K562 (cell line): ENCODE results near the gene APOLD1. TPM values are rescaled to one million over a fixed set of nuclear protein-coding genes. Genes with fewer than 3 reads are reported as not detected.

Experiments
- CREB1 ChIP-seq, 2 experiments: sonication (generic) in 1 of 2; formaldehyde crosslinking in 1 of 2; IDR thresholded peaks; 2 replicates each; pipeline versions ENCODE4 v1.6.1 to v1.8.0; 2012 to 2022; ENCODE audit warnings: inconsistent platforms in 1 of 2, mild to moderate bottlenecking in 1 of 2, missing genetic modification reagents in 1 of 2, moderate library complexity in 1 of 2
- HES1 ChIP-seq: fragments of 450-650 bp; IDR thresholded peaks from 2 replicates; pipeline ENCODE4 v1.6.1; 2016; ENCODE audit warnings: low read depth, mild to moderate bottlenecking, moderate library complexity
- NRF1 ChIP-seq, 2 experiments: fragments of 450-650 bp; IDR thresholded peaks in 1 of 2; conservative IDR thresholded peaks in 1 of 2; 2 replicates each; pipeline ENCODE4 v1.6.1; 2014; ENCODE audit warnings: mild to moderate bottlenecking in 2 of 2
- RAD51 ChIP-seq: fragments of 450-650 bp; IDR thresholded peaks from 2 replicates; pipeline ENCODE4 v1.7.1; 2016; ENCODE audit warnings: low read depth, mild to moderate bottlenecking, borderline replicate concordance
- SP2 ChIP-seq: IDR thresholded peaks from 2 replicates; pipeline ENCODE4 v1.6.1; 2011; ENCODE audit warnings: mild to moderate bottlenecking, low read depth, low read length, moderate library complexity; ENCODE audit not compliant: poor library complexity, severe bottlenecking; ENCODE audit errors: extremely low read depth
- SPI1 ChIP-seq: IDR thresholded peaks from 2 replicates; pipeline ENCODE4 v1.6.1; 2011; ENCODE audit warnings: low read depth, low read length, control low read depth, borderline replicate concordance
- WHSC1 ChIP-seq: IDR thresholded peaks from one replicate; pipeline ENCODE4 v1.6.1; 2012; ENCODE audit warnings: low read length, control low read depth, inconsistent platforms
- ZBTB40 ChIP-seq, 2 experiments: fragments of 450-650 bp in 1 of 2; sonication (generic) in 1 of 2; formaldehyde crosslinking in 1 of 2; IDR thresholded peaks; 2 replicates each; pipeline versions ENCODE4 v1.7.1 to v1.9.0; 2016 to 2022; ENCODE audit warnings: inconsistent platforms in 1 of 2, mild to moderate bottlenecking in 1 of 2, missing genetic modification reagents in 1 of 2
- ZKSCAN1 ChIP-seq: fragments of 150-350 bp; IDR thresholded peaks from 2 replicates; pipeline ENCODE4 v1.6.1; 2016; ENCODE audit warnings: low read depth, low read length
- ZNF695 ChIP-seq: fragments of 450-650 bp; formaldehyde crosslinking; IDR thresholded peaks from 2 replicates; pipeline ENCODE4 v1.4.0; 2020; ENCODE audit warnings: mild to moderate bottlenecking, moderate library complexity
- polyA plus RNA-seq, 8 experiments: library from polyadenylated mRNA; depleted of rRNA in 4 of 8; stranded (reverse) in 5 of 8; unstranded in 3 of 8; fragments of >200 nt; fragmentation: Nextera tagmentation in 2 of 8; fragmentation: Illumina TruSeq in 1 of 8; extraction: Ambion mirVana in 2 of 8; extraction: Trizol in 1 of 8; gene quantifications; 2 replicates each; pipeline versions ENCODE4 v1.2.1 to v1.2.3, GENCODE V29; 2011 to 2014; ENCODE audit warnings: inconsistent platforms in 1 of 8, missing spikeins in 1 of 8
- total RNA-seq, 7 experiments: library from RNA; depleted of rRNA in 6 of 7; stranded (reverse); fragments of >200 nt in 6 of 7; fragmentation: Illumina TruSeq in 2 of 7; extraction: Trizol in 2 of 7; gene quantifications; 2 replicates each; pipeline versions ENCODE4 v1.2.1 to v1.2.3, GENCODE V29; 2011 to 2021; ENCODE audit warnings: low replicate concordance in 1 of 7

Gene APOLD1
- total and polyA plus RNA-seq, 9 of the 15 experiments (the other 6 are each of a cell fraction or from before 2014, with no cell fraction given): 0.28 to 1.1 (median 0.61) TPM

GRCh38 chr12:12784911-12785814 lies at the start of gene APOLD1 (continued):
- TF ChIP-seq ZBTB40 (IDR thresholded peaks at IDR 0.05) (no peak), ZBTB40 (CRISPR knock-in tag; IDR thresholded peaks at IDR 0.05) (no peak), SPI1 (no peak), WHSC1 (no peak), RAD51 (no peak), SP2 (no peak), HES1 (no peak), ZKSCAN1 (no peak), NRF1 (conservative IDR thresholded peaks at IDR 0.05 in 1 of 2, IDR thresholded peaks at IDR 0.05 in 1 of 2) (no peak), CREB1 (IDR thresholded peaks at IDR 0.05) (no peak), CREB1 (CRISPR knock-in tag; IDR thresholded peaks at IDR 0.05) (no peak), ZNF695 (CRISPR knock-in tag) (no peak)
